ENCODE data around the gene PRKCB. TPM values are rescaled to one million over a fixed set of nuclear protein-coding genes. Genes with fewer than 3 reads are reported as not detected.

PRKCB gene
- total and polyA plus RNA-seq, 2 experiments from 2014 or later: 3.7 to 16.4 TPM

- TF ChIP-seq ZNF462 (CRISPR knock-in tag; IDR thresholded peaks at IDR 0.05) (no peak), ZNF331 (CRISPR knock-in tag; IDR thresholded peaks at IDR 0.05; ENCODE audit: low read depth) (no peak), EZH2 (IDR thresholded peaks at IDR 0.05; ENCODE audit: low read depth, unreplicated experiment) (no peak), EZH2phosphoT487 (IDR thresholded peaks at IDR 0.05; ENCODE audit: unreplicated experiment) (no peak), JUNB (IDR thresholded peaks at IDR 0.05; ENCODE audit: unreplicated experiment) (no peak), ETS1 (IDR thresholded peaks at IDR 0.05) (no peak)
Observed at GRCh38 chr16:24168856-24169255, 333.1 kb downstream of the PRKCB start (continued).

DNA sequence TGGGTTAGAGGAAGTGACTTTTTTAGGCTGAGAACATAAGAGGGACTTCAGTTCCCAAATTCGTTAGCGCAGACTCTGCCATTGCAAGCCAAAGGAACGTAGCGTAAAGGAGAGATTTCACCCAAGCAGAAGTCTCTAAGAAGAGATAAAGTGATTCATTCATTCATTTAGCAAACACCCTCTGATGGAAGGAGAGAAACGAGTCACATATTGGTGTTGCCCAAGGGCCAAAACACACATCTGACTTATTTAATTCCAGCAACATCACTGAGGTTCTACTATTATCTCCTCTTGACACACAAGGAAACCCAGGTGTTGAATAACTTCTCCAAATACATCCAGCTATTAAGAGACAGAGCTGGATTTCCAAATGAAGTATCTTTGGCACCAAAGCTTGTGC lies 334.6 kb downstream of the PRKCB start:
- ATAC-seq: no peak
- Histone ChIP-seq H3K36me3 (ENCODE audit: insufficient read depth) (no peaks in the 10 kb centered on the region), H3K9me2 (ENCODE audit: insufficient read depth) (no peaks in the 10 kb centered on the region), H3K79me2 (replicated peaks; ENCODE audit: insufficient read depth) (no peaks in the 10 kb centered on the region), H3K27ac (ENCODE audit: low read depth) (no peak overlapping the region), H3K4me2 (no peak overlapping the region), H3K4me3 (no peak overlapping the region), H2AFZ (no peak overlapping the region), H3K4me1 (ENCODE audit: insufficient read depth) (no peaks in the 10 kb centered on the region), H3F3A (replicated peaks; ENCODE audit: low read depth) (no peaks in the 10 kb centered on the region), H4K20me1 (replicated peaks; ENCODE audit: insufficient read depth) (no peaks in the 10 kb centered on the region), H3K27me3 (ENCODE audit: insufficient read depth) (no peaks in the 10 kb centered on the region)
- H3K27me3 Mint-ChIP-seq (ENCODE audit: insufficient read depth, low read depth, poor library complexity): no peaks in the 10 kb centered on the region
- DNase-seq (ENCODE audit: low spot score): no peak
- no peaks in the 10 kb centered on the region for H3K9me3 Mint-ChIP-seq
- H3K27ac Mint-ChIP-seq: no peak overlapping the region
- peaks cover 2% of the 10 kb centered on the region for H3K4me1 Mint-ChIP-seq
- H3K4me3 Mint-ChIP-seq: no peak overlapping the region
- TF ChIP-seq CTCF (conservative IDR thresholded peaks at IDR 0.05; ENCODE audit: low read depth in 2 of 2) (no peak), CREB1 (CRISPR knock-in tag; IDR thresholded peaks at IDR 0.05; ENCODE audit: low read depth) (no peak), REST (IDR thresholded peaks at IDR 0.05; ENCODE audit: unreplicated experiment) (no peak), EZH2 (IDR thresholded peaks at IDR 0.05; ENCODE audit: low read depth, unreplicated experiment) (no peak), ZNF114 (CRISPR knock-in tag; IDR thresholded peaks at IDR 0.05) (no peak), EZH2phosphoT487 (IDR thresholded peaks at IDR 0.05; ENCODE audit: unreplicated experiment) (no peak), JUNB (IDR thresholded peaks at IDR 0.05; ENCODE audit: unreplicated experiment) (no peak), NANOG (IDR thresholded peaks at IDR 0.05; ENCODE audit: borderline replicate concordance) (no peak), POLR2AphosphoS5 (IDR thresholded peaks at IDR 0.05; ENCODE audit: low read depth) (no peak)
- no peaks in the 10 kb centered on the region for H3K36me3 Mint-ChIP-seq (ENCODE audit: low read depth)
